GM06990 (cell line): ENCODE results near the gene DNAJC16.

Experiments used
- DNase-seq: peaks from one replicate; pipeline ENCODE4 v3.0.0-alpha.2; 2011; ENCODE audit not compliant: insufficient read length; ENCODE audit errors: extremely low read depth
- H3K27me3 ChIP-seq: replicated peaks from 2 replicates; pipeline ENCODE4 v1.6.0; 2011; ENCODE audit warnings: low read length; ENCODE audit not compliant: control insufficient read depth, insufficient read depth
- H3K36me3 ChIP-seq: 2 replicates; pipeline ENCODE4 v1.5.1; 2011; ENCODE audit warnings: low read length; ENCODE audit not compliant: control insufficient read depth, insufficient read depth
- H3K4me3 ChIP-seq: replicated peaks from 2 replicates; pipeline ENCODE4 v1.5.1; 2011; ENCODE audit warnings: low read depth, mild to moderate bottlenecking, control low read depth, low read length
- TF ChIP-seq, protein P1 (sequence below): IDR thresholded peaks from 2 replicates; pipeline ENCODE4 v1.5.1; 2011; ENCODE audit warnings: low read length, control low read depth, mild to moderate bottlenecking, inconsistent platforms; ENCODE audit not compliant: insufficient read depth, poor library complexity, severe bottlenecking

DNAJC16 gene

DNA sequence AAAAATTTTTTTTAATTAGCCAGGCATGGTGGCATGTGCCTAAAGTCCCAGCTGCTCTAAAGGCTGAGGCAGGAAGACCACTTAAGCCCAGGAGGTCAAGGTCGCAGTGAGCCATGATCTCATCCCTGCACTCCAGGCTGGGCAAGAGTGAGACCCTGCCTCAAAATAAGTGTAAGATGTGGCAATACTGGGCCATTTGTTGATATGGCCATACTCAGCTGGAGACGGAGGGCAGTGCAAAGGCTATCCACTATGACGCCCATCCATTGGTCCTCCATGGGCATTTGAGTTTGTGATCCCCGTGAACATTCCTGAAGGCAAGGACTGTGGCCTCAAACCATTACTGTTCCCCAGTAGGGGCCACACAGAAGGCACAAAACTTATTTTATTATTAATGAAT is 4.1 kb upstream of the DNAJC16 start:
- Histone ChIP-seq H3K4me3 (no peak overlapping the region), H3K27me3 (no peaks in the 10 kb centered on the region), H3K36me3 (peaks cover 2% of the 10 kb centered on the region; the same call in 1 of the 2 replicates)
- TF ChIP-seq, protein P1, sequence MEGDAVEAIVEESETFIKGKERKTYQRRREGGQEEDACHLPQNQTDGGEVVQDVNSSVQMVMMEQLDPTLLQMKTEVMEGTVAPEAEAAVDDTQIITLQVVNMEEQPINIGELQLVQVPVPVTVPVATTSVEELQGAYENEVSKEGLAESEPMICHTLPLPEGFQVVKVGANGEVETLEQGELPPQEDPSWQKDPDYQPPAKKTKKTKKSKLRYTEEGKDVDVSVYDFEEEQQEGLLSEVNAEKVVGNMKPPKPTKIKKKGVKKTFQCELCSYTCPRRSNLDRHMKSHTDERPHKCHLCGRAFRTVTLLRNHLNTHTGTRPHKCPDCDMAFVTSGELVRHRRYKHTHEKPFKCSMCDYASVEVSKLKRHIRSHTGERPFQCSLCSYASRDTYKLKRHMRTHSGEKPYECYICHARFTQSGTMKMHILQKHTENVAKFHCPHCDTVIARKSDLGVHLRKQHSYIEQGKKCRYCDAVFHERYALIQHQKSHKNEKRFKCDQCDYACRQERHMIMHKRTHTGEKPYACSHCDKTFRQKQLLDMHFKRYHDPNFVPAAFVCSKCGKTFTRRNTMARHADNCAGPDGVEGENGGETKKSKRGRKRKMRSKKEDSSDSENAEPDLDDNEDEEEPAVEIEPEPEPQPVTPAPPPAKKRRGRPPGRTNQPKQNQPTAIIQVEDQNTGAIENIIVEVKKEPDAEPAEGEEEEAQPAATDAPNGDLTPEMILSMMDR = no peak
- DNase-seq = no peak

DNA sequence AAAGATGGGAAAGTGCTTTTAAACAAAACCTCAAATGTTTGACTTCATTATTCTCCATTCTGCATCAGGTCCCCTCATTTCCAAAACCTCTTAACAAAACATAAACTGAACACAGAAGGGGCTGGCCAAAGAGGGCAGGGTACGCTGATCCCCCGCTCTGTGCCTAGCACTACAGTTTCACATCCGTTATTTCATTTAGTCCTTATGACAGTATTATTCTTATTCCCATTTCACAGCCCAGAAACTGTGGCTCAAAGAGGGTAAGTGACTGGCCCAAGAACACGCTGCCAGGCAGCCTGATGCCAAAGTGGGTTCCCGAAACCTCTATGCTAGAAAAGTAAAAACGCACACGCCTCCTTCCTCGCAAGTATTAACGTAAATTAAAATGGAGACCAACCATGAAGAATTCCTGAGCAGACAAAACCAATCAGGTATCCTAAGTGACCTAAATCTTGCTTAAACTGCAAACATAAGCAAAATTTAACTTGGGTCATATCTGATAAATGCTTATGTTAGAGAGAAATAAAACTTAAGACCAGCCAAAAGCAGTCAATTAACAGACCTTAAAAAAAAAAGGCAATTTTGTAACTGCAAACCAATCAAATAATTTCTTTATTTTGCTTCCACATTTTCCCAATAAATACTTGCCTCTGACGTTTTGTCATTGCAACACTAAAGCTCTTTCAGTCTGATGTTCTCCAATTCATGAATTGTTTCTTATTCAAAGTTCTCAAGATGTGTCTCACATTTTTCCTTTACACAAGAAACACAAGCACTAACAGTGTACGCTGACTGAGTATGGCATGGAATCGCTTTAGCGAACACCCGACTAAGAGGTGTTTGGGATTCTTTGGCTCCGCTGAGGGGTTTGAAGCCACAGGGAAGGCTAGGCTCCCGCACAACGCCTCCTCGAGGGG is 3.3 kb upstream of the DNAJC16 start:
- DNase-seq = no peak
- Histone ChIP-seq H3K27me3 (no peaks in the 10 kb centered on the region), H3K4me3 (peak overlapping the region; percentile 80), H3K36me3 (no peaks in the 10 kb centered on the region)
- TF ChIP-seq, protein P1 = no peak

DNA sequence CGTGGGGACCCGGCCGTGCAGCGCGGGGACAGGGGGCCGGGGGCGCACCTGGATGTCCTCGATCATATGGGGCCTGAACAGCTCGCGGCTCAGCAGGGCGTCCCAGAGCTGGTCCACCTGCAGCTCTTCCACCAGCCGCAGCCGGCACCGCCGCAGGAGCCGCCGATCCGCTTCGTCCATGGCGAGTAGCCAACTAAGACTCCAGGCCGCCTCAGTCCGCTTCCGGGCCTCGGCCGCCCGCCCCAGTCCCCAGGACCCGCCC is 2.7 kb upstream of the DNAJC16 start, which contains the start of gene CASP9:
TSS of gene CASP9 (minus strand) at position 195 of the 262 bp plus-strand sequence. CDS start at position 180, 15 bp downstream.
- H3K4me3 ChIP-seq = peak within 1 kb of the TSS; percentile 80
- TF ChIP-seq, protein P1 = no peak
- no peak for DNase-seq

DNA sequence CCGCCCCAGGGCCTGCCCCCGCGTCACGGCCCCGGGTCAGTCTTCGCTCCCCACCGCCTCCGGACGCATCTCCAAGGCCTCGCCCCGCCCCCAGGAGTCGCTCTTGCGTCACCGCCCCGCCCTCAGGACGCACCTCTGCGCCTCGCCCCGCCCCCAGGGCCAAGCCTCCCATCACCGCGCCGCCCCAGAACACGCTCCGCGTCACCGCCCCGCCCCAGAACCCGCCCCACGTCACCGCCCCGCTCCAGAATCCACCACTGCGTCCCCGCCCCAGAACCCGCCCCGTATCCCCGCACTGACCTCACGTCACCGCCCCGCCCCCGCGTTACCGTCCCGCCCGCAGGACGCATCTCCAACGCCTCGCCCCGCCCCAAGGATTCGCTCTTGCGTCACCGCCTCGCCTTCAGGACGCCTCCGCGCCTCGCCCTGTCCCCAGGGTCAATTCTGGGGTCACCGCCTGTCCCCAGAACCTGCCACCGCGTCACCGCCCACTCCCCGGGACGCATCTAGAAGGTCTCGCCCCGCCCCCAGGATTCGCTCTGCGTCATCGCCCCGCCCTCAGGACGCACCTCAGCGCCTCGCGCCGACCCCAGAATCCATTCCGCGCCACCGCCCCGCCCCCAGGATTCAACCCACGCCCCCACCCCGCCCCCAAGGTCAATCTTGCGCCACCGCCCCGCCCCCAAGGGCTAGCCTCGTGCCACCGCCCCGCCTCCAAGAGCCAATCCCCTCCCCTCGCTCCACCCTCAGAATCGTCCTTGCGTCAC is 2.2 kb upstream of the DNAJC16 start:
- Histone ChIP-seq H3K36me3 (no peaks in the 10 kb centered on the region), H3K4me3 (peak overlapping the region; percentile 80), H3K27me3 (no peaks in the 10 kb centered on the region)
- TF ChIP-seq, protein P1 = no peak
- peak; percentile 96 for DNase-seq

More for the DNA sequence above, 2.7 kb upstream of the DNAJC16 start, which contains the start of gene CASP9:
- Histone ChIP-seq H3K27me3 (no peaks in the 10 kb centered on the region), H3K36me3 (no peaks in the 10 kb centered on the region)

DNA sequence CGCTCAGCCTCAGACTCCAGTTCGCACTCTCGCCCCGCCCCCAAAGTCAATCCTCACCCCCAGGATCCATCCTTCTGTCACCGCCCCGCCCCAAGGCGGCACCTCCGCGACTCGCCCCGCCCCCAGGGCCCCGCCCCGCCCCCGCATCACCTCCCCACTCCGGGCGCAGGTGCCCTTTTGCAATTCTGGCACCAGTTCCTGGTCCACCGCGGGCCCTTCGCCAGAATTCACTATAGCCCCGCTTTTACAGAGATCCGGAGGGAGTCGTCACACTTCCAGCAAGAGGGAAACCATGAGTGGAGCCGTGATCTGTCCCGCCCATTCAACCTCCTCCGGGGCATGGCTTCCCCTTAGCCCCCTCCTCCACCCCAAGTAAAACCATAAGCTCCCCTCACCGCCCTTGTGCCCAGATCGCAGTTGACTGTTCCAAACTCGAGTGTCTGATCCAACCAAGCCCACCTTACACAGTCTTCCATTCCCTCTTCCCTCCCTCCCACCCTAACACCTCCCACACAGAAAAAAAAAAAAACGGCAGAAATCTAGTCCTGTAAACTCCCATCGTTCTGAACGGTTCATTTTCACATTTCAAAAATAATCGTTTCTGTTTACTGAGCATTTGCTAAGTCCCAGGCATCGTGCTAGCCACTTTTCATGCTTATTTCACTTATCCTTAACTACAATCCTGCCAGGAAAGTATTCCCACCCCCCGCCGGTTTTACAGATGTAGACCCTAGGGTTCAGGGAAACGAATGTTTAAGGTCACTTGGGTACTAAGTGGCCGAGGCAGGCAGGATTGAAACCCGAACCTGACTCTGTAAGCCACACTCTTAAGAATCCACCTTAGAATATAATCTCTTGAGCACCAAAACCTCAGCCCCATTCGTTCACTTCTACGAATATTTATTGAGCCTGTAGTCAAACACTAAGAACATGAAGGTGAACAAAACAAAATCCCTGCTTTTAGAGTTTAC is 1.3 kb upstream of the DNAJC16 start:
- peak overlapping the region; percentile 60 for H3K4me3 ChIP-seq
- DNase-seq = no peak
- no peaks in the 10 kb centered on the region for H3K27me3 ChIP-seq
- TF ChIP-seq, protein P1 = no peak
- no peaks in the 10 kb centered on the region for H3K36me3 ChIP-seq
